ENCODE measurements around the gene PNRC2. TPM values are rescaled to one million over a fixed set of nuclear protein-coding genes. Genes with fewer than 3 reads are reported as not detected.

Gene PNRC2
- total and polyA plus RNA-seq, 2 donors (not counting 3 experiments of a cell fraction or from before 2014, with no cell fraction given) = 70.2 to 77.8 TPM

GRCh38 chr1:23999156-23999671 lies 39.6 kb downstream of the PNRC2 start:
- no peaks in the 10 kb centered on the region for H3K9me1 ChIP-seq (replicated peaks; ENCODE audit: control insufficient read depth, extremely low read depth, insufficient read depth, low read length)
- H3K4me2 ChIP-seq (ENCODE audit: insufficient read depth, low read length) = no peak overlapping the region
- H2AFZ ChIP-seq (ENCODE audit: low read depth, low read length) = no peak overlapping the region
- no peaks in the 10 kb centered on the region for H3K9me3 ChIP-seq (replicated peaks; ENCODE audit: control insufficient read depth, insufficient read depth, low read length)
- H4K20me1 ChIP-seq (replicated peaks; ENCODE audit: control insufficient read depth, extremely low read depth, insufficient read depth, low read length) = no peaks in the 10 kb centered on the region
- no peak overlapping the region for H3K9ac ChIP-seq (replicated peaks; ENCODE audit: extremely low read depth, insufficient read depth, low read length)
- no peaks in the 10 kb centered on the region for H3K79me2 ChIP-seq (ENCODE audit: control insufficient read depth, insufficient read depth, low read length)
- no peak overlapping the region for H3K27ac ChIP-seq (ENCODE audit: insufficient read depth, low read depth, low read length)
- no peaks in the 10 kb centered on the region for H3K27me3 ChIP-seq (ENCODE audit: control insufficient read depth in 2 of 2, insufficient read depth in 2 of 2, low read length in 2 of 2)
- intact Hi-C loops (cut with micrococcal nuclease) (no loop called here), dilution Hi-C loops (cut with MboI; ENCODE audit: extremely low pct_ligation_motif_present, low sequenced_read_pairs) (no loop called here)
- BruUV-seq (replicated peaks) = no TSS peak
- TF ChIP-seq POLR2AphosphoS5 (IDR thresholded peaks at IDR 0.05; ENCODE audit: insufficient read depth, low read depth, low read length) (no peak), CTCF (IDR thresholded peaks at IDR 0.05; ENCODE audit: extremely low read depth in 1 of 2, insufficient read depth in 1 of 2, low read depth in 1 of 2, low read length in 2 of 2) (no peak), MAX (IDR thresholded peaks at IDR 0.05; ENCODE audit: insufficient read depth, insufficient read length) (no peak), MYC (IDR thresholded peaks at IDR 0.05; ENCODE audit: low read depth, low read length) (no peak), FOS (IDR thresholded peaks at IDR 0.05; ENCODE audit: borderline replicate concordance, insufficient read depth, low read length) (no peak)
- no peak overlapping the region for H3K4me3 ChIP-seq (replicated peaks in 1 of 3; ENCODE audit: insufficient read depth in 1 of 3, low read depth in 1 of 3, low read length in 3 of 3)
- H3K36me3 ChIP-seq (ENCODE audit: control insufficient read depth in 2 of 2, extremely low read depth in 1 of 2, insufficient read depth in 2 of 2, low read length in 2 of 2) = no peaks in the 10 kb centered on the region
- no peak for FAIRE-seq
- H3K4me1 ChIP-seq (ENCODE audit: control insufficient read depth, extremely low read depth, insufficient read depth, low read length) = no peaks in the 10 kb centered on the region
- POLR2A ChIA-PET = no interaction called here
- CTCF ChIA-PET = no interaction called here
- no peak for DNase-seq (ENCODE audit: low read depth, low spot score)

GRCh38 chr1:24002695-24003094 lies 43.1 kb downstream of the PNRC2 start:
- CTCF ChIA-PET = interaction anchor here (1.3 to 2.1 kb wide), 2 partner anchors 17 to 25 kb away, joined by 3 to 13 read pairs; no protein-coding TSS in a partner anchor
- Histone ChIP-seq H3K27ac (ENCODE audit: insufficient read depth, low read depth, low read length) (no peak overlapping the region), H3K9me1 (replicated peaks; ENCODE audit: control insufficient read depth, extremely low read depth, insufficient read depth, low read length) (no peaks in the 10 kb centered on the region), H3K9me3 (replicated peaks; ENCODE audit: control insufficient read depth, insufficient read depth, low read length) (no peaks in the 10 kb centered on the region), H3K4me3 (replicated peaks in 1 of 3; ENCODE audit: insufficient read depth in 1 of 3, low read depth in 1 of 3, low read length in 3 of 3) (no peak overlapping the region), H3K4me1 (ENCODE audit: control insufficient read depth, extremely low read depth, insufficient read depth, low read length) (peaks cover 4% of the 10 kb centered on the region), H3K27me3 (ENCODE audit: control insufficient read depth in 2 of 2, insufficient read depth in 2 of 2, low read length in 2 of 2) (no peaks in the 10 kb centered on the region), H3K36me3 (ENCODE audit: control insufficient read depth in 2 of 2, extremely low read depth in 1 of 2, insufficient read depth in 2 of 2, low read length in 2 of 2) (no peaks in the 10 kb centered on the region), H2AFZ (ENCODE audit: low read depth, low read length) (no peak overlapping the region), H4K20me1 (replicated peaks; ENCODE audit: control insufficient read depth, extremely low read depth, insufficient read depth, low read length) (no peaks in the 10 kb centered on the region), H3K79me2 (ENCODE audit: control insufficient read depth, insufficient read depth, low read length) (no peaks in the 10 kb centered on the region), H3K4me2 (ENCODE audit: insufficient read depth, low read length) (no peak overlapping the region), H3K9ac (replicated peaks; ENCODE audit: extremely low read depth, insufficient read depth, low read length) (no peak overlapping the region)
- no TSS peak for BruUV-seq (replicated peaks)
- FAIRE-seq = no peak
- dilution Hi-C loops (cut with MboI; ENCODE audit: extremely low pct_ligation_motif_present, low sequenced_read_pairs) = no loop called here
- TF ChIP-seq MAX (IDR thresholded peaks at IDR 0.05; ENCODE audit: insufficient read depth, insufficient read length) = no peak
- TF ChIP-seq CTCF (IDR thresholded peaks at IDR 0.05; ENCODE audit: extremely low read depth in 1 of 2, insufficient read depth in 1 of 2, low read depth in 1 of 2, low read length in 2 of 2) = no peak
- TF ChIP-seq POLR2AphosphoS5 (IDR thresholded peaks at IDR 0.05; ENCODE audit: insufficient read depth, low read depth, low read length) = no peak
- no peak for TF ChIP-seq MYC (IDR thresholded peaks at IDR 0.05; ENCODE audit: low read depth, low read length)
- no peak for TF ChIP-seq JUN (IDR thresholded peaks at IDR 0.05; ENCODE audit: borderline replicate concordance, insufficient read depth, insufficient read length, low read depth)
- TF ChIP-seq FOS (IDR thresholded peaks at IDR 0.05; ENCODE audit: borderline replicate concordance, insufficient read depth, low read length) = no peak
- TF ChIP-seq GATA2 (IDR thresholded peaks at IDR 0.05; ENCODE audit: insufficient read depth, insufficient read length, low read depth, low read length) = no peak
- no peak for TF ChIP-seq POLR2A (IDR thresholded peaks at IDR 0.05; ENCODE audit: low read depth, low read length)
- TF ChIP-seq EZH2 (IDR thresholded peaks at IDR 0.05; ENCODE audit: borderline replicate concordance, low read depth, low read length, severe bottlenecking) = no peak
- POLR2A ChIA-PET = no interaction called here
- DNase-seq (ENCODE audit: low read depth, low spot score) = no peak
- intact Hi-C loops (cut with micrococcal nuclease) = no loop called here

Data from endothelial cell of umbilical vein (primary cell).